GM19455 (cell line): ENCODE results near the gene PARD3B.

Experiments
- ATAC-seq: cut with Tn5 transposase; IDR thresholded peaks from one replicate; pipeline ENCODE4 v1.9.1; 2021; ENCODE audit not compliant: unreplicated experiment

The PARD3B gene

DNA sequence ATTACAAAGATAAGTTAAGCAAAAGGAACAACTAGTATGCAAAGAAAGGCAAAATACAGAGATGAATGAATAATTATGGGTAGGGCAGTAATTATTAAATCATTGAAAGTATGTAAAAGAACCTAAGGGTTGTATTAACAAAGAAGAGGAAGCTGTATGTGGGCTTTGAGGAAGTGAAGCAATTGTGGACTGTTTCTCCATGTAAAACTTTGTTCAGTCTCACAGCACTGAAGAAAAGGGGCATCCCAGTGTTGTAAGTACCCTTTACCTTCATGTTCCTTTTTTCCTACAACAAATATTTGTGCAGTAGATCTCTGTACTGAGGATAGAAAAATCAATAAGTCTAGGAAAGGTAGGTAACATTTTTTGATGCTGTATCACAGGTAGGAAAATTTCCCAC, 748.3 kb downstream of the PARD3B start:
- ATAC-seq: no peak

DNA sequence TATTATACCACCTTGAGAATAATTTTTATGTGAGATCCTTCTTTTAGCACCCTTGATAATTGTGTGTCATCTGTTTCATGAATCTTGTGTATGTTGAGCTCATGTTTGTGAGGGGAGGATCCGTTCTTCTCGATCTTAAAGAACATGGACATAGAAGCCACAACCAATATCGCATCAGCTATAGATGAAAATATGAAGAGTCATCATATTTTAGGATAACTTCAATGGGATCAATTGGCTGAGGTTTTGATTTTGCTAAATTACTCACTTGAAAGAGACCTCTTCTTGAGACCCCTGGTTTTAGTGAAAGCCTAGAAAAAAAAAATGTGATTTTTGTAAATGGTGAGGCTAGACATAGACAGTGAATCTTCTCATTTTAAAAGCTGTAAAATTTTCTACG, 751.7 kb downstream of the PARD3B start:
- no peak for ATAC-seq

DNA sequence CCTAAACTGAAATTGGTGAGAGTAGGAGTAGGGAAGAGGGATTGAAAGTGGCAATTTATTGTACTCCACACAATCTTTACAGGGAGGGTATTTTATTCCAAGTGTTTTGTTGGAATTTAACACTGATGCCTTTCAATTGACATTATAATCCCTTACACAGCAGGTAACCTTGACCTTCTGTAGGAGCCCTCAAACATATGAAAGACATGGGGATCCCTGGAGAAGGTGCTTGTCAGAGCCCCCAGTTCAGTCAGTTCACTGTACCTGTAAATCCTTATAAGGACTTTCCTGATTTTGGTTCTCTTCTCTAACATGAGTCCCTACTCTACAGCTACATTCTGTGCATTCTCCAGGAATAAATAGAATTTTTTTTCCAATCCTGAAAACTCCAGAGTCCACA, 752.1 kb downstream of the PARD3B start:
- no peak for ATAC-seq

DNA sequence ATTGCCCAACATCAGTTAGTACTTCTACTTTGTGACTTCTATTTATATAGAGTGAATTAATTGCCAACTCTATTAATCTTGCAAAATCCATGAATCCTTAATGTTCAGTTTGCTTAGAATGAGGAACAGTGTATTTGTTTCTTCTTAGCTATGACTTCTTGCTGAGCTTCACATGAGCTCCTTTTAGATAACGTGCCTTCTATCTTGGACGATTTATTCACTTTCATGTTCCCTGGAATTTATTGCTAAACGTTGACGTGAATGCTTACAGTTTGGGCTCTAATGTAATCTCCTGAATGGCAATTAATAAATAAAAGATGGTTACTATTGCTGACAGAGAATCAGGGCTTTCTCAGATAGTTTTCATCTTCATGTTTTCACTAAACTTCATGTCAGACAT, 752.6 kb downstream of the PARD3B start:
- ATAC-seq: no peak

DNA sequence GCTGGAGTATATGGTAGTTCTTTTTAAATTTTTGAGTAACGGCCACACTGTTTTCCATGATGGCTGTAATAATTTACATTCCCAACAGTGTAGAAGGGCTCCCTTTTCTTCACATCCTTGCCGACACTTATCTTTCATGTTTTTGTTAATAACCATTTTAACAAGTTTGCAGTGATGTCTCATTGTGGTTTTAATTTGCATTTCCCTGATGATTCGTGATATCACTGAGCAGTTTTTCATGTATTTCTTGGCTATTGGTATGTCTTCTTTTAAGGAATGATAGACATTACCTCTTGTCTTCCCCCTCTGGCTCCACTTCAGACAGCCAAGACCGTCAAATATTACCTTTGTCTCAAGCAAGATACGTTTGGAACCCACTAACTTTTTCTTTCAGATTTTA, 765.9 kb downstream of the PARD3B start:
- no peak for ATAC-seq

DNA sequence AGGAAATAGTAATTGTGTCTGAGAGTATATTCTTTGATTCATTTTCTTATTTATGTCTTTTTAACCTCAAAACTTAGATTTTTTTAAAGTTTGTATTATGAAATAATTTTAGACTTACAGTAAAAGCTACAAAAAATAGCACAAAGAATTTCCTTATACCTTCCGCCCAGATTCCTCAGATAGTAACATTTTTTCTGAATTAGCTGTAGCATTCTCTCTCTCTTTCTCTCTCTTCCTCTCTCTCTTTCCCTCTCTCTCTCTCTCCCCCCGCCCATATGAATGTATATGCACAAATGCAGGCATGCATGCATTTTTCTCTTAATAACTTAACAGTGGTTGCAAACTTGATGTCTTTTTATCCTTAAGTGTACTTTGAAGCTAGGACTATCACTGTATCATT, 776.0 kb downstream of the PARD3B start:
- ATAC-seq: no peak

DNA sequence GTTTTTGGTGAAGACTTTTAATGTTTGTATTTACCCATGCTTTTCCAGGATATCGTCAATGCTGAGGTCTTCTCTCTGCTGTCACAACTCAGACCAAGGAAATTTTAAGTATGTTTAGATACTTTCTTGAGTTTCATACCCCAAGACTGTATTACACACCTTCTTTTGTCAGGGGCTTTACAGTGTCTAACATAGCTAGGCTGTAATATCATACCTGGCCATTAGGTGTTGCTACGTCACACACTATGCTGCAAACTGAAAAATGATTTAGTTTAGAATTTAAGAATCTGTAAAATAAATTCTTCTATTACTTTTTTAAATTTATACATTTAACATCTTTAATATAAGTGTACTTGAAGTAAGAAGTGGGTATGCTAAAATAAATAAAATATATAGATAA, 778.7 kb downstream of the PARD3B start:
- ATAC-seq: peak; percentile 75

DNA sequence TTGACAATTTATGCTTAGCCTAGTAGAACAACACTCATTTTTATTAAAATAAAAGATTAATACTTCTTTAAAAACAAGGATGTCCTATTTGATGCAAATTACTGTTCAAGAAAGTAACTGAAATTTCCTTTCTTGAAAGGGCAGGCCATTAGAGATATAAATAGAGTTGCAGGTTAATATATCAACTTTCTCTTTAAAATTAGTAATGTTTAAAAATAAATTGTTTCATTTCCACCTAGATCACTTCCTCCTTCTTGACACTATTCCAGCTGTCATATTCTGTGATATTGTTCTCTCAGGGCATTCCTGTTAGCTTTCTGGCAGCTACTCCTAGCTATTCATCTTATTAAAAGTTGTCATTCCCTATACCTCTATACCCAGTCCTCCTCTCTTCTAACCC, 779.1 kb downstream of the PARD3B start:
- ATAC-seq: peak; percentile 39

DNA sequence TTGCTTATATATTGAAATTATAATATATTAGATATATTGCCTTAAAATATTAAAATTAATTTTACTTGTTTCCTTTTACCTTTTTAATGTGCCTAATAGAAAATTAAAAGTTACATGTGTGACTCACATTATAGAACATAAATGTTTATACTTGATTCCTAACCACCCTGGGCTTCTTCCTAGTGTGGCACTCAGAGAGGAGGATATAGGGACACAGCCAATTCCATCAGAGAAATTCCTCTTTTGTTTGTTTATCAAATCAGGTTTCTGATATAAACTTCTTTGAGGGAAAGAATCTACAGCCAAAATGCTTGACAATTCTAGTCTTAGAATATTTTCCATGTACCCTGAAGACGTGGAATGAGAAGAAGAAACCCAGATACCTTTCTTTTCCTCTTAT, 788.1 kb downstream of the PARD3B start:
- ATAC-seq: no peak

DNA sequence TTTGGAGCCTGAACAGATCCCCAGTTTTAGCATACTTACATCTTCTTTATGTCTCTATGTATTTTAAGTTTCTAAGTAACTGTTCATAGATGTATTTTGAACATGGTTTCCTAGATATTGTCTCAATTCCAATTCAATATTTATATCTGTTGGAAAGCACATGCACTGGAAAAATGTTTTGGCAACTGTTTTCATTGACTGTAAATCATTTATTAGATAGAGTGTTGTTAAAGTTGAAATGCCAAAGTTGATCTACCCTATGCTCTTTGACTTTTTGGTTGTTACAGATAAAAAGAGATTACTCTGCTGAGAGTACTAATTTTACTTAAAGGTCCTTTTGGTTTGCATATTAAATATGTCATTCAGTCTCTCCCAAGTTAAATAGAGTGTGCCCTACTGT, 792.0 kb downstream of the PARD3B start:
- no peak for ATAC-seq

DNA sequence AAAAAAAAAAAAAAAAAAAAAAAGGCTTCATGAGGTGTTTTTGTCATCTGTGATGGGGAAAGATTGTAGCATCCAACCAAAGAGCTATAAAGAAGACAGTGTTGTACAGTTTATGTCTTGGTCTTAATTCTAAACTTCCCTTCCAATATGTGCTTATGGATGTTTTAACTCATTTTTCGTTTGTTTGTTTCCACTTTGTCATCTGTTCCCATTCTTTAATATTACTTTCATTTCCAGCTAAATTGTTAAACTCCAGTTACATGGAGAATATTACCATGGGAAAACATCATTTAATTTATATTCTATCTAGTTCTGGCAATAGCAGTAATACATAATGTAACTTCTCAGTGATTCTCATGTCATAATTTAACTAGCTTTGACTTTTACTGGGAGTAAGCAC, 792.9 kb downstream of the PARD3B start:
- no peak for ATAC-seq

DNA sequence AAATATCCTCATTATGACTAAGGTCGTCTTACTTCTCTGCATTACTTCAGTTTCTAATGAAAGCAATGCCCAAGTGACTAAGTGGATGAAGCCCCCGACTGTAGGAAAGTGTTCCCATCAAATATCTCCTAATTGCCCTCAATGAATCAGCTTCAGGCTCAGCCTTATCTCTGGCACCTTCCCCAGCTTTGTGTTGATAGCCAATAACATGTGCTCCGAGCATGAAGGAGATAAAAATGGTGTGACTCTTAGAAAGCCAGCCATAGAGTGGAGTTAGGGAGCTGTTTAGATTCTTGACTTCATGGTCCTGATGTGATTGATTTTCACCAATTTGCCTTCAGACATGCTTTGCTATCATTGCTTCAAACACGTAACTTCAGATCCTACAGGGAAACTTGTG, 797.8 kb downstream of the PARD3B start:
- no peak for ATAC-seq

DNA sequence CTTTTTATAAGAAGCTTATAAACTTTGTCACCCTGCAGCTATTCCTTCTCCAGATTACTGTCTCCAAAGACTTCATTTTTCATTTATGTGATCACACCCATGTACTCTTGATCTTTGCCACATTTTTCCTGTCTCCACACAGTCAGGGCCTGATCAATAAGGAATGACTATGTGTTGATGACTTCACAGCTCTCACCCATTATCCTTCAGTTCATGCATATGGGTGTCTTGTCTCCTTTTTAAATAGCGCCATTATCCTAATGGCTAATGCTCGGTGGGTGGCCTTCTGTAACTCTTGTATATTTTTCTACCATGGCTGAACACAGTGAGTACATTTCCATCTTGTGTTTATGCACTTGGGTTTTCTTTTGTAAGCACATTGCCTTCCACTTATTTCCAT, 801.4 kb downstream of the PARD3B start:
- no peak for ATAC-seq

DNA sequence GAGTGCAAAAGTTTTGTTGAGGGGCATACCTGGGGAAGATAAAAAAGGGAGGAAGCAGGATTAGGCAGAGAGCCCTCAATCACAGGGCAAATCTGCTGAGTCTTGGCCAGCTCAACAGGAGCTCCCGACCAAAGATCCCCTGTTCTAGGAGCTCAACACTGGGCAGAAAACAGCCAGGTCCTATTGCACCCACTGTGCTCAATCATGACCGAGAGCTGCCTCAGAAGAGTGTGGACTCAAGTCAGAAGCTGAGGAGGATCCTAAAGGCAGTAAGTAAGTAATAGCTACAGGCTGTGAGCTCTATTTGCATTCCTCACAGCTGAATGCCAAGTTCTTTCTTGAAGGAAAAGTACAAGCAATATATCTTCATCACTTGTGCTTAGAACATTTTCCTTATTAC, 802.6 kb downstream of the PARD3B start:
- no peak for ATAC-seq

DNA sequence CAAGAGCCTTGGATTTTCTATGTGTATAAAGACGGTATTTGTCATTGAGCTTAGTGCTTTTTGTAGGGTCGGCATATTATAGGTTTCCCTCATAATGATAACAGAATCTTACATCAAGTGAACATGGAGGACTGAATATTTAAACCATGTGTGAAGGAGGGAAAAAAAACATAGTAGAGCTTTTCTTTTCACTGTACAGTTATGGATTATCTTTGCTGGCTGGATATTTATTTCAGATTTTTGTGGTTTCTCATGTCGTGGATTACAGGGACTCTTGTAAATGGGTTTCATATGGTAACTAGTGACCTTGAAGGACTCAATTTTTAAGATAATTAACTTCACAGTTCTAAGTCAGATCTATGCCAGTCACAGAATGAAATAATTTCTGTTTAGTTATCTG, 806.8 kb downstream of the PARD3B start:
- ATAC-seq: no peak

DNA sequence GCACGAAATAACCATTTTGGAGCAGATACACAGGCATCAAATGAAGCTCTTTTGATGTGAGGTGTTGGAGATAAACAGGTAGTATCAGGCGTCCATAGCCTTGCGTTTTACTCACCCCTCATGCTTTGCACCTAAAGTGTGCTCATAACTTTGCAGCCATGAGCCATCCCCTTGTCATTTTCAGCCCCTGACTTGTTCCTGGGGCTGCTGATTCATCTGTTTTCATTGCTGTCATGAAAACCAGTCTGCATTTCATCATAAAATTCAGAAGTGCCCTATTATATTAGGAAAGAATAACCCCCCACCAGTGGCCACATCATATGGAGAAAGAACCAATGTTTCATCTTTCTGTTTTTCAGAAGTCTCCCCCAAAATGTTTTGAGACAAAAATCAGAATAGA, 807.3 kb downstream of the PARD3B start:
- no peak for ATAC-seq

DNA sequence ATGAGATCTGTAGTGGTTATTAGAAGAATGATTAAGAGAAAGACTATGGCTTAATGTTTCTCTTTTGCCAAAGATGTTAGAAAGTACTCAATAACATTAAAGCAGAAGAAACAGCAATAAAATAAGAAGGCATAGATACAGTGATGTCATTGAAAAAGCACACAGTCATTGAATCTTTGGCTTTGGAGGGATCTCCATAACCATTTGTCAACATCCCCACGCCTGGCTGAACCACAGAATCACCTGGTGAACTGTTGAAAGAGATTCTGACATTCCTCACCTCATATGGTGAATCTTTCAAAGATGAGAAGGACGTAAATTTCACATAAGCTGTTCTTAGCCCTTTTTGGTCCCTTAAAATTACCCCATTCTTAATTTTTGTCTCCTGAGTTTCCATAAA, 812.5 kb downstream of the PARD3B start:
- no peak for ATAC-seq

DNA sequence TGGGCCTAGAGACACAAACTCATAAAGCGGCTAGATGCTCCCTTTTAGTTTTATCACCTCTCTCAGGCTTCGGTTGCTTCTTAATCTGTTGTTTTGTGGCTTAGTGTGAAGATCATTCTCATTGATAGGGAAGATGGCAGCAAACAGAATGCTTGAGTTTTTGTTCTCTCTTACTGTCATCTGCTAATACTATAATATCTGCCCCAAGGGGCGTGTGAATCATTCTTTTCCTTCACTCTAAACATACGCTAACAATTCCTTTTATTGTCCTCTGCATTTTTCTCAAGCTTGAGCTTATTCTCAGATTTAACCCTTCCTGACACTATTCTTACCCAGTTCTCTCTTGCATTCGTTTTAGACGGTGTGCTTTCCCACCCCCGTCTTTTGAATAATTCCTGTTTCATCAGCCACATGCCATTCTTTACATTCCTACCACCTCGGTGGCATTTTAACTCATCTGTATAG, 813.1 kb downstream of the PARD3B start:
- no peak for ATAC-seq

DNA sequence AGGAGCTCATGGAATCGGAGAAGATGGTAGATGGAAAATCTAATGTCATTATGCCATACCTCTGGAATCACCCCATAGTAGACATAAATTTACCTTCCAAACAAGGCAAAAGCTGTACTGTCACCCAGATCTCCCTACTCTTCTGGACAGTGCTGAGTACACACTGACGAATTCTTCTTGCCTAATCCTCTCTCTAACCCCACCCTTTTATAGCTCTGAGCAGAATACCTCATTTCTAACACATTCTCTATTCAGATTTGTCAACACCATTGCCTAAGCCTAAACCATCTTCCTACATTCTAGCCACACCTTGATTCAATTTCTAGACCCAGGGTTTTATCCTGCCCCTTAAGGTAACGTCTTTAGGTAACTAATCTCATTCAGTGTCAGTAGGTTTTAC, 816.0 kb downstream of the PARD3B start:
- no peak for ATAC-seq

DNA sequence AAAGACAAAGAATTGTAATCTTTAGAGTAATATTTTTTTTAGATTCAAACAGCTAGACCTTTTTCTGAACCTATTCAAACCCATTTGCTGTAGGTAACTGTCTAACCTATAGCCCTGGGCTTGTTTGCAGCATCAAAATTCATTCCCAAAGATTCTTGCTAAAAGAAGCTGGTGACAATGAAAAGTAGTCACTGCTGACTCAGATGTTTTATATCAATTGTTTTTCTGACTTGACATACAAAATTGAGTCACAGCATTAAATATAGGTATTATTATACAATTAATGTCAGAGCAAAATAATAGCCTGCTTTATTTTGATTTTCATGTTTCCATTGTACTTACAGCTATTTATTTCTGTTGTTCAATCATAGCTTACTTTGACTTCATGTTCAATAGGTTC, 816.7 kb downstream of the PARD3B start:
- no peak for ATAC-seq

DNA sequence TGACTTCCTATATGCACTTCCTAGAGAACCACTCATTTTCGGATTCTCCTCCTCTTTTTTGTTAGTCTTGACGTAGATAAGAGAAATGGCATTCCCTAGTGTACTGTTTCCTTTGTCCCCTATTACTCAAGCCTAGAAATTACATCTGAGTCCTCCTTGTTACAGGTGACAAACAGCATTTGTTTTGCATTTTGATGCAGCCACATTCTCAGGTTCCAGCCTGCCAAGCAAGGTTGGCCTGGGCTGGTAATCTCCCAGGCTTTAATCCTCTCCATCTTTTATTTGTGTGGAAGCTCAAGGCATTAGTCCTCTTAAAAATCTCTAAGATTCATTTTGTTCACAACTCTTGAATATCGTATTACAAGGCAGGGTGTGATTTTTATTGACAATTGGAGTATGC, 819.0 kb downstream of the PARD3B start:
- ATAC-seq: no peak

DNA sequence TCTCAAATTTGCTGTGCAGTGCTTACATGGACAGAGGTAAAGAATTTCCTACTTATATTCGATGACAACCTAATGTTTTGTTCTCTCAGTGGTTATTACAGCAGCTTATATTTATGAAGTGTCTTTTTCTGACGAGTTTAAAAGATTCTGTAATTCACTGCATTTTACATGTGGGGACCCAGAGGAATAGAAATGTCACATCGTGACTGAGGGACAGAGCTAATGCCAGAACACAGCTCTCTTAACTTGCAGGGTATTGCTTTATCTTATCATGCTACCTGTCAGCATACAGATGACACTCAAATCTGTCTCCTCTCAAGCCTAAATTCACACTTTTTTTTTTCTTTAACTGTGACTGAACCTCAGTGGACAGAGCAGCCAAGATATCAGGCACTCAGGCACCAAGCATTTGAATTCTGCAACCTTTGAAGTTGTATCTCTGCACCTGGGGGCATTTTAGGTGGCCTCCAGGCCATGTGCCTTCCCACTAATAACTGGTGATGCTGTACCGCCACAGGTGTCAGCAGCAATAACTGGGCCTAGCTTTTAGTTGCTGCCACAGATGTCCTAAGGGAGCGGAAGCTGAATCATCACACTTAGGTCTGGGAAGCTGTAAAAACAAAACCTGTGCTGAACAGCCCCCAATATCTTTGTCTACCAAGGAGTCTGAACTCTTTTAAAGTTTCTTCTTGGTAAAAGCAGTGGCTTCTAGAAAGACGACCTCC, 821.2 kb downstream of the PARD3B start:
- no peak for ATAC-seq

DNA sequence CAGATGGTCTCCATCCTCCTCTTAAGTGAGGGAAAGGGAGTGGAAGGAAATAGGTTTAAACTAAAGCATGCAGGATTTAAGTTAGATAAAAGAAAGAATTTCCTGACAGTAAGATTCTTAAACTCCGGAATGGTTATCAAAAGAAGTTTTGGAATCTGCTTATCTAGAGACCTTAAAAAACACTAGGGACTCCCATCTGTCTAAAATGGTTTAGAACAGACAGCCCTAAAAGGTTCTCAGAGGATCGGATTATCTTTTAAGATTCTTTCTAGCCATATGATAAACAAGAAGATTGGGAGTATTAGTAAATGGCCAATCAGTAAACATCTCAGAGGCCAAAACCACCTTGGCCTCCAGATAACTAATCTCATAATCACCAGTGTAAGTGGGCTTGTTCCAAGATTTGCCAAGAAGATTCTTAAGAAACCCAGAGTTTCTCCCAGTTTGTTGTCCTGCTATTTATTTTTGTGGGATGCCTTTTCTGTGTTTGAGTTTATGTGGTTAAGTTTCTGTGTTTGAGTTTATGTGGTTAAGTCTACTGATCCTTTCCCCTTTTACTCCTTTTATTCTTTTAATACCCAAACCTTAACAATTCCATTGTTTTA, 822.2 kb downstream of the PARD3B start:
- ATAC-seq: no peak
